IMR-90 (cell line): ENCODE measurements around the gene AFF2.
"Not testable (repeated sequence)": the region's sequence is repeated elsewhere in the genome, so short reads cannot be mapped to it uniquely, and the experiment has no call there.

Experiments used
- BHLHE40 ChIP-seq: fragments of 150-350 bp; IDR thresholded peaks from 2 replicates; pipeline ENCODE4 v1.6.1; 2016; ENCODE audit warnings: mild to moderate bottlenecking, low read depth, low read length
- POLR2A ChIP-seq: IDR thresholded peaks from 2 replicates; pipeline ENCODE4 v1.6.1; 2012; ENCODE audit warnings: mild to moderate bottlenecking, low read depth, low read length
- TF ChIP-seq, protein P1 (sequence below): conservative IDR thresholded peaks from 2 replicates; pipeline ENCODE4 v1.5.1; 2012; ENCODE audit warnings: mild to moderate bottlenecking, low read depth, low read length, improper control_type of control experiment
- TF ChIP-seq, protein P2 (sequence below): fragments of 150-350 bp; IDR thresholded peaks from 2 replicates; pipeline ENCODE4 v1.6.1; 2016; ENCODE audit warnings: low read depth, mild to moderate bottlenecking, low read length, moderate library complexity, borderline replicate concordance

DNA sequence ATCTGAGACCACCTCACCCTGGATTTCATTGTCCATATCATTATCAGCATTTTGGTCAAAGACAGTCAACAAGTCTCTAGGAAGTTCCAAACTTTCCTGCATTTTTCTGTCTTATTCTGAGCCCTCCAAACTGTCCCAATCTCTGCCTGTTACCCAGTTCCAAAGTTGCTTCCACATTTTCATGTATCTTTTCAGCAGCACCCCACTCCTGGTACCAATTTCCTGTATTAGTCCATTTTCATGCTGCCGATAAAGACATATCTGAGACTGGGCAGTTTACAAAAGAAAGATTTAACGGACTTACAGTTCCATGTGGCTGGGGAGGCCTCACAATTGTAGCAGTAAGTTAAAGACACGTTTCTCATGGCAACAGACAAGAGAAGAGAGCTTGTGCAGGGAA is 168.8 kb downstream of the AFF2 start:
- TF ChIP-seq, protein P1, sequence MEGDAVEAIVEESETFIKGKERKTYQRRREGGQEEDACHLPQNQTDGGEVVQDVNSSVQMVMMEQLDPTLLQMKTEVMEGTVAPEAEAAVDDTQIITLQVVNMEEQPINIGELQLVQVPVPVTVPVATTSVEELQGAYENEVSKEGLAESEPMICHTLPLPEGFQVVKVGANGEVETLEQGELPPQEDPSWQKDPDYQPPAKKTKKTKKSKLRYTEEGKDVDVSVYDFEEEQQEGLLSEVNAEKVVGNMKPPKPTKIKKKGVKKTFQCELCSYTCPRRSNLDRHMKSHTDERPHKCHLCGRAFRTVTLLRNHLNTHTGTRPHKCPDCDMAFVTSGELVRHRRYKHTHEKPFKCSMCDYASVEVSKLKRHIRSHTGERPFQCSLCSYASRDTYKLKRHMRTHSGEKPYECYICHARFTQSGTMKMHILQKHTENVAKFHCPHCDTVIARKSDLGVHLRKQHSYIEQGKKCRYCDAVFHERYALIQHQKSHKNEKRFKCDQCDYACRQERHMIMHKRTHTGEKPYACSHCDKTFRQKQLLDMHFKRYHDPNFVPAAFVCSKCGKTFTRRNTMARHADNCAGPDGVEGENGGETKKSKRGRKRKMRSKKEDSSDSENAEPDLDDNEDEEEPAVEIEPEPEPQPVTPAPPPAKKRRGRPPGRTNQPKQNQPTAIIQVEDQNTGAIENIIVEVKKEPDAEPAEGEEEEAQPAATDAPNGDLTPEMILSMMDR: not testable (repeated sequence)
- not testable (repeated sequence) for TF ChIP-seq POLR2A, BHLHE40
- TF ChIP-seq, protein P2, sequence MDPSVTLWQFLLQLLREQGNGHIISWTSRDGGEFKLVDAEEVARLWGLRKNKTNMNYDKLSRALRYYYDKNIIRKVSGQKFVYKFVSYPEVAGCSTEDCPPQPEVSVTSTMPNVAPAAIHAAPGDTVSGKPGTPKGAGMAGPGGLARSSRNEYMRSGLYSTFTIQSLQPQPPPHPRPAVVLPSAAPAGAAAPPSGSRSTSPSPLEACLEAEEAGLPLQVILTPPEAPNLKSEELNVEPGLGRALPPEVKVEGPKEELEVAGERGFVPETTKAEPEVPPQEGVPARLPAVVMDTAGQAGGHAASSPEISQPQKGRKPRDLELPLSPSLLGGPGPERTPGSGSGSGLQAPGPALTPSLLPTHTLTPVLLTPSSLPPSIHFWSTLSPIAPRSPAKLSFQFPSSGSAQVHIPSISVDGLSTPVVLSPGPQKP: not testable (repeated sequence)
